Measurements from ENCODE around the gene RHO. TPM values are rescaled to one million over a fixed set of nuclear protein-coding genes. Genes with fewer than 3 reads are reported as not detected.
"Not testable (repeated sequence)": the region's sequence is repeated elsewhere in the genome, so short reads cannot be mapped to it uniquely, and the experiment has no call there.

Gene RHO
- polyA plus RNA-seq, 3 donors from 2014 or later = not detected

DNA sequence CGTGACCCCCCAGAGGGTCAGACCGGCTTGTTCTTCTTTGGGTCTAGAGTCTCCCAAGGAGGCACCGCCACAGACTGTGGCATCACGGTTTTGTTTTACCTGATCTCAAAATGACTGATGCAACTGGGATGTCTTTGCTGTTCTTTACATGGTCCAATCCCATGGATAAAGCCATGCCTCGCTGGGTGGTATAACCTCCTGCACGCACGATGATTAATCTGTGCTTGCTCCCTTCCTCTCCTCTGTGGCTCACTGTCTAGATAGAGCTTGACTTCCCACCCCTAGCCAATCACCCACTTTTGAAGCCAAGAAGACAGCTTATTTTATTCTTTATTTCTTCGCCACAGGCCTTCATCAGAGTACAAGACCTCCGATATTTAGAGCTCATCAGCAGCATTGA lies 36.6 kb upstream of the RHO start:
- peak overlapping the region in 2 of 6 donors; percentile 45 for H3K27ac Mint-ChIP-seq
- peaks cover 3 to 4% (median 3%) of the 10 kb centered on the region in 3 donors for H3K27me3 Mint-ChIP-seq (ENCODE audit: low read depth in 3 of 3)
- no peaks in the 10 kb centered on the region for H3K9me3 Mint-ChIP-seq
- H3K36me3 Mint-ChIP-seq = peaks cover 7 to 37% (median 8%) of the 10 kb centered on the region in 3 donors
- H3K4me1 Mint-ChIP-seq = peaks cover 4 to 6% of the 10 kb centered on the region in 2 donors
- H3K4me3 Mint-ChIP-seq = no peak overlapping the region
- DNase-seq = no peak

DNA sequence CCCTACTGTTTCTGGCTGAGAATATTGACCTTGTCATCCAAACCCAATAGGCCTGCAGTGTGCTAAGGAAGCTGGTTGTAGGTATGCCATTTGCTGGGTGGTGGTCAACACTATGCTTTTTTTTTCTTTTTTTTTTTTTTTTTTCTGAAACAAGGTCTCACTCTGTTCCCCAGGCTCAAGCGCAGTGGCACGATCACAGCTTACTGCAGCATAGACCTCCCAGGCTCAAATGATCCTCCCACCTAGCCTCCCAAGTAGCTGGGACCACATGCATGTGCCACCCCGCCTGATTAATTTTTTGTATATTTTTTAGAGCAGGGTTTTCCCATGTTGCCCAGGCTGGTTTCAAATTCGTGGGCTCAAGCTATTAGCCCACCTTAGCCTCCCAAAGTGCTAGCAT lies 35.7 kb upstream of the RHO start:
- peak overlapping the region in 1 of 6 donors; percentile 48 for H3K27ac Mint-ChIP-seq
- H3K4me1 Mint-ChIP-seq = peaks cover 4 to 6% of the 10 kb centered on the region in 2 donors
- peaks cover 3 to 4% (median 3%) of the 10 kb centered on the region in 3 donors for H3K27me3 Mint-ChIP-seq (ENCODE audit: low read depth in 3 of 3)
- H3K36me3 Mint-ChIP-seq = peaks cover 7 to 42% (median 8%) of the 10 kb centered on the region in 3 donors
- no peaks in the 10 kb centered on the region for H3K9me3 Mint-ChIP-seq
- no peak overlapping the region for H3K4me3 Mint-ChIP-seq
- no peak for DNase-seq

DNA sequence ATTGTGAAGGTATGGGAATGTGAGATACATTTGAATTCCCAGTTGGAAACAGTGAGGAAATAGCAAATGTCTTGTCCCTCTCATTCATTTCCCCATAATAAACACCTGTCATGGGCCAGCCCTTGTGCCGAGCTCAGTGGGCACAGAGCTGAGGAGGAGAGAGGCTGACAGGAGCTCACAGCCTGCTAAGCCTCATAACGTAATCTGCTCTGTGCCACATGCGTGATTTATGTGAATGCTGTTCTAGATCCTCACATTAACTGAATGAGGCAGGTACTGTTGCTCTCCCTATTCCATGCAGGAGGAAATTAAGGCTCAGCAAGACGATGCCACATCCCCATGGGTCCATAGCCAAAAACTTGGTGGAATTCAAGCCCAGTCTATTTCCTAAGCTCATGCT lies 35.2 kb upstream of the RHO start:
- Mint-ChIP-seq H3K27ac (peak overlapping the region in 1 of 6 donors; percentile 48), H3K36me3 (peaks cover 7 to 42% (median 8%) of the 10 kb centered on the region in 3 donors), H3K4me3 (no peak overlapping the region), H3K27me3 (ENCODE audit: low read depth in 3 of 3) (peaks cover 3 to 4% (median 3%) of the 10 kb centered on the region in 3 donors), H3K4me1 (peaks cover 4 to 6% of the 10 kb centered on the region in 2 donors), H3K9me3 (no peaks in the 10 kb centered on the region)
- no peak for DNase-seq

DNA sequence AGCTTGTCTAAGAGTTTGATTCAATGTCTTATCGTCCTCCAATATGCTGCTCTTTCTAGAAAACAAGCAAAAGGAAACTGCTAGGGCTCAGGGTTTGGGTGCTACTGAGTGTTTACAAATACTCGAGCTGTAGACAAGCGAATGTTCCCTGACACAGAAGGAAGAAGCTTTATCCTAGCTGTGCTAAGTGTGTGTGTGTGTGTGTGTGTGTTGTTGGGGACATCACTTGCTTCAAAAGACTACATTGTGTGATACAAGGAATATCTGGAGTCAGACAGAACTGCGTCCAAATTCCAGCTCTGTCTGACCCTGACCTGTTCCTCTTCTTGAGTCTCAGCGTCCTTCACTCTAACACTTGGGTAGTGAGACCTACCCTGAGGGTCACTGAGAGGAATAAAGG lies 33.9 kb upstream of the RHO start:
- H3K4me1 Mint-ChIP-seq; H3K9me3 Mint-ChIP-seq; DNase-seq; H3K27me3 Mint-ChIP-seq (ENCODE audit: low read depth in 3 of 3); H3K4me3 Mint-ChIP-seq; H3K27ac Mint-ChIP-seq: not testable (repeated sequence)
- peaks cover 3 to 39% (median 7%) of the 10 kb centered on the region in 3 donors for H3K36me3 Mint-ChIP-seq

DNA sequence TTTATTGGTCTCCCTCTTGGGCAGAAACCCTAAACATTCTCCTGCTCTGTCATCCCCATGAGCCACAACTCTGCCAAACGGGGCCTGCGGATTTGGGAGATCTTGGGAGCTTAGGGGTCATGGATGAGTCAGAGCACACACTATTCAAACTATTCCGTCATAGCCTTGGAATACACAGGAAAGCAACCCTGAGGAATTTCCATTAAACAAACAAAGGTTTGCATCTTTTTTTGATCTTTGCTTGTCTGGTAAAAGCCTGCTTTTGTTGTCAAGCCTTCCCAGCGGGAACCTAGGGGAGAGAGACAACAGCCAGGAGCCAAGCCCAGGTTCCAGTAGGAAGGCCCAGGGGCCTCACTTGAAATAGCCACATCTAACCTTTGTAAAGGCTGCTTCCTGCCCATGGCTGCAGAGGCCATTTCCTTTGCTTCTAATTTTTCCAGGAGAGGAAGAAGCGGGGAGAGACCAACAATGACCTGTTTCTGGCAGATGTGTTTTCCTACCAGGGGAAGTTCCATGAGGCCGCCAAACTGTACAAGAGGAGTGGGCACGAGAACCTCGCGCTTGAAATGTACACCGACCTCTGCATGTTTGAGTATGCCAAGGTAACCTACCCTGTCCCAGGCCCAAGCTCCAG lies 33.3 kb upstream of the RHO start:
- H3K36me3 Mint-ChIP-seq = peaks cover 4 to 39% (median 7%) of the 10 kb centered on the region in 3 donors
- H3K27ac Mint-ChIP-seq; DNase-seq; H3K9me3 Mint-ChIP-seq; H3K4me1 Mint-ChIP-seq; H3K27me3 Mint-ChIP-seq (ENCODE audit: low read depth in 3 of 3); H3K4me3 Mint-ChIP-seq: not testable (repeated sequence)

- not testable (repeated sequence) for H3K4me1 Mint-ChIP-seq; H3K4me3 Mint-ChIP-seq; H3K9me3 Mint-ChIP-seq; H3K27me3 Mint-ChIP-seq (ENCODE audit: low read depth in 3 of 3); DNase-seq
- Mint-ChIP-seq H3K27ac (peak overlapping the region in 1 of 6 donors; percentile 50), H3K36me3 (peaks cover 4 to 39% (median 17%) of the 10 kb centered on the region in 3 donors)
Measured at GRCh38 chr3:129497876-129498275, 30.6 kb upstream of the RHO start.

- H3K27me3 Mint-ChIP-seq (ENCODE audit: low read depth in 3 of 3); H3K9me3 Mint-ChIP-seq; H3K4me1 Mint-ChIP-seq; H3K4me3 Mint-ChIP-seq; H3K27ac Mint-ChIP-seq; DNase-seq: not testable (repeated sequence)
- peaks cover 4 to 32% (median 17%) of the 10 kb centered on the region in 3 donors for H3K36me3 Mint-ChIP-seq
Measured at GRCh38 chr3:129498603-129499488, 29.6 kb upstream of the RHO start.

DNA sequence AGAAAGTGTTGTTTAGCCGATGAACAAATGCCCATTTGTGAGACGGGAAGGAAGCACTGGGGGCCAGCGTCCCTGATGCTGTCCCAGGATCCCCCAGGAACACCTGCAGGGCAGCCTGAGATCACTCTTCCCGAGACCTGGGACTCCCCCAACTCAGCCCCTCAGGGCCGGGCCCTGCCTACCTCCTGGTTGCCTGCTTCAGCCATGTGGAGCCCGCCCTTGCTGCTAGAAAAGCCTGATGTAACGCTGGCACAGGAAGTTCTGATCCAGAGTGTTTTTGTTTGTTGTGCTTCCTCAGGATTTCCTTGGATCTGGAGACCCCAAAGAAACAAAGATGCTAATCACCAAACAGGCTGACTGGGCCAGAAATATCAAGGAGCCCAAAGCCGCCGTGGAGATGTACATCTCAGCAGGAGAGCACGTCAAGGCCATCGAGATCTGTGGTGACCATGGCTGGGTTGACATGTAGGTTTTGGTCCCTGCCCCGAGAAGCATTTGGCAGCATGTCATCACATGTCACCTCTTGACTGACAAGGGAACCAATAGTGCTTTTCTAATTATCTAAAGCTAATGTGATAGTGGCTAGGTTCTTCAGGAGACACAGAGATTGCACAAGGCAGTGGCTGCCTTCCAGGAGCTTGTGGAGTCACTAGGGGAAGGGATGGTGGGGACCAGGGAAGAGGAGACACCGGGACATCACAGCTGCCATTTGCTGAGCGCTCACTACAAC lies 28.7 kb upstream of the RHO start:
- H3K4me1 Mint-ChIP-seq = peaks cover 9 to 13% of the 10 kb centered on the region in 2 donors
- H3K9me3 Mint-ChIP-seq; H3K27ac Mint-ChIP-seq; DNase-seq; H3K27me3 Mint-ChIP-seq (ENCODE audit: low read depth in 3 of 3); H3K4me3 Mint-ChIP-seq: not testable (repeated sequence)
- peaks cover 0 to 23% (median 17%) of the 10 kb centered on the region in 3 donors for H3K36me3 Mint-ChIP-seq

GRCh38 chr3:129500334-129500658 lies 28.1 kb upstream of the RHO start:
- no peaks in the 10 kb centered on the region for H3K9me3 Mint-ChIP-seq
- no peak overlapping the region for H3K27ac Mint-ChIP-seq
- no peak overlapping the region for H3K4me3 Mint-ChIP-seq
- H3K4me1 Mint-ChIP-seq = peaks cover 9 to 13% of the 10 kb centered on the region in 2 donors
- DNase-seq = no peak
- H3K27me3 Mint-ChIP-seq (ENCODE audit: low read depth in 3 of 3) = peaks cover 1 to 3% (median 2%) of the 10 kb centered on the region in 3 donors
- H3K36me3 Mint-ChIP-seq = peaks cover 0 to 25% (median 17%) of the 10 kb centered on the region in 3 donors

DNA sequence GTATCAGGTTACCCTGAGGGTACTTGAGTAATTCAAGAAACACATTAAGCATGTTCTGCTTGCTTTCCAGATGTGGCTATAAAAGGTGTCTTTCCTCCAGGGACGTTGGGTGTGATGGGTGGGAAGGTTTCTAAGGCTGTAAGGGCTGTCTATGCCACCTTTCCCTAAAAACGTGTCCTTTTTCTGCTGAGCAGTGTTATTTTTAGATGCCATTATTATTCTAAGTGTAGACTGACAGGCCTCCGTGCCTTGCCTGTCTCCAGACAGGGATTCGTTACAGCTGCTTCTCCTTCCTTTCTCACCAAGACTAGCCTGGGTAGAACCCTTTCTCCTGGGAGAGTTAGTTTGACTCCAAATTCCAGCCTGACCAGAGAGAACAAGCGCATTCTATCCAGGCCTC lies 26.8 kb upstream of the RHO start:
- peaks cover 0 to 32% (median 21%) of the 10 kb centered on the region in 3 donors for H3K36me3 Mint-ChIP-seq
- H3K9me3 Mint-ChIP-seq = no peaks in the 10 kb centered on the region
- no peak overlapping the region for H3K4me3 Mint-ChIP-seq
- DNase-seq = no peak
- peaks cover 11 to 13% of the 10 kb centered on the region in 2 donors for H3K4me1 Mint-ChIP-seq
- H3K27me3 Mint-ChIP-seq (ENCODE audit: low read depth in 3 of 3) = peaks cover 1 to 4% (median 3%) of the 10 kb centered on the region in 3 donors
- H3K27ac Mint-ChIP-seq = no peak overlapping the region

DNA sequence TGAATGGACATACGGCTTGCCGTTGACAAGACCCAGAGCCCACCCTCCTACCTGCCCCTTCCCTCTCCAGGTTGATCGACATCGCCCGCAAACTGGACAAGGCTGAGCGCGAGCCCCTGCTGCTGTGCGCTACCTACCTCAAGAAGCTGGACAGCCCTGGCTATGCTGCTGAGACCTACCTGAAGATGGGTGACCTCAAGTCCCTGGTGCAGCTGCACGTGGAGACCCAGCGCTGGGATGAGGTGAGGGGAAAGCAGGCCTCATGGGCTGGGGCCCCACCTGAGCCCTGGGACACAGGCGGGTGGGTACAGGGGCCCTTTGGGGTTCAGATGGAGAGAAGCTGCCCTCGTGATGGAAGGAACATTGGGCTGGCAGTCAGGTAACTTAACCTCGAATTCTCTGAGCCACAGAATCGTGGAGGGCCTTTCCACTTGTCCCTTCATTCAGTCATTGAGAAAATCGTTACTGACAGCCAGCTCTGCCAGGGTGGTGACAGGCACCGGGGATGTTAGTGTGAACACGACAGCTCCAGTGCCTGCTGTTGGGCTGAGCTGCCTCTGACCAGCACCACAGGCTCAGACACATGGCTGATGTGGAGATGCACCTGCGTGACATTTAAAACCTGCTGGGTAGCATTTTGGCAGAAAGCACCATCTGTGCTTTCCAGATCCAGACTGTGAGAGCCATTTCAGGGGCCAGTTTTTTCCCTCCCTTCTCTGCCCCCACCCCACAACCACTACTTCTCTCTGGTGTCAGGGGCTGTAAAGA lies 25.6 kb upstream of the RHO start:
- Mint-ChIP-seq H3K36me3 (peaks cover 0 to 29% (median 21%) of the 10 kb centered on the region in 3 donors), H3K4me3 (no peak overlapping the region), H3K4me1 (peaks cover 13 to 18% of the 10 kb centered on the region in 2 donors), H3K9me3 (no peaks in the 10 kb centered on the region), H3K27me3 (ENCODE audit: low read depth in 3 of 3) (peaks cover 1 to 4% (median 3%) of the 10 kb centered on the region in 3 donors), H3K27ac (no peak overlapping the region)
- DNase-seq = no peak

GRCh38 chr3:129503471-129504291 lies 24.8 kb upstream of the RHO start:
- DNase-seq = peak; percentile 55 to 73 (median 64)
- peaks cover 3 to 29% (median 21%) of the 10 kb centered on the region in 3 donors for H3K36me3 Mint-ChIP-seq
- H3K4me3 Mint-ChIP-seq = peak overlapping the region in 3 of 5 donors; percentile 15 to 57 (median 57)
- H3K4me1 Mint-ChIP-seq = peaks cover 13 to 22% of the 10 kb centered on the region in 2 donors
- H3K27me3 Mint-ChIP-seq (ENCODE audit: low read depth in 3 of 3) = peaks cover 1 to 4% (median 3%) of the 10 kb centered on the region in 3 donors
- peak overlapping the region in 4 of 6 donors; percentile 15 to 73 (median 48) for H3K27ac Mint-ChIP-seq
- H3K9me3 Mint-ChIP-seq = no peaks in the 10 kb centered on the region

Measured in immature natural killer cell (primary cell).